B cell (primary cell): ENCODE results near the gene RFX2. TPM values are rescaled to one million over a fixed set of nuclear protein-coding genes. Genes with fewer than 3 reads are reported as not detected.

Source experiments
- ATAC-seq: fragments of 200-7000 bp; cut with Tn5 transposase; one replicate; pipeline ENCODE4 v1.10.0; 2021; ENCODE audit warnings: low read depth, mild to moderate bottlenecking, moderate number of reproducible peaks, moderate library complexity
- CTCF ChIA-PET: fragments of 350-600 bp; sonication (Branson Sonifier 250); formaldehyde crosslinking; loops from one replicate; lab custom pipeline; 2021; ENCODE audit warnings: antibody characterized with exemption, inconsistent platforms; lab: Charles Lee
- POLR2A ChIA-PET: fragments of 350-600 bp; sonication (Branson Sonifier 250); formaldehyde crosslinking; loops from one replicate; lab custom pipeline; 2021; ENCODE audit warnings: antibody characterized with exemption; lab: Charles Lee
- DNase-seq: peaks from one replicate; pipeline ENCODE4 v3.0.0; 2013
- H2AFZ ChIP-seq: 2 replicates; pipeline ENCODE4 v1.6.1; 2012; ENCODE audit warnings: mild to moderate bottlenecking, low read depth, low read length; ENCODE audit not compliant: insufficient read depth, poor library complexity, severe bottlenecking
- H3K27ac ChIP-seq, 2 donors: 1 replicate in 1 of 2; 2 replicates in 1 of 2; pipeline ENCODE4 v1.5.1; 2012 to 2013; ENCODE audit warnings: low read length in 2 of 2, mild to moderate bottlenecking in 2 of 2, moderate library complexity in 1 of 2
- H3K27me3 ChIP-seq, 4 experiments: fragments of 200-600 bp in 1 of 4; sonication (generic) in 1 of 4; replicated peaks in 1 of 4; 1 replicate in 2 of 4; 2 replicates in 2 of 4; pipeline versions ENCODE4 v1.6.1 to v1.7.0; 2013 to 2016; ENCODE audit warnings: low read length in 3 of 4, mild to moderate bottlenecking in 2 of 4, mixed read lengths in 1 of 4, moderate library complexity in 1 of 4; ENCODE audit not compliant: insufficient read depth in 4 of 4, control insufficient read depth in 3 of 4; ENCODE audit errors: control extremely low read depth in 1 of 4
- H3K36me3 ChIP-seq, 2 experiments: replicated peaks in 1 of 2; 1 replicate in 1 of 2; 2 replicates in 1 of 2; pipeline versions ENCODE4 v1.6.1 to v1.7.1; 2013; ENCODE audit warnings: low read length in 1 of 2; ENCODE audit not compliant: insufficient read depth in 2 of 2, control insufficient read depth in 1 of 2; ENCODE audit errors: control extremely low read depth in 1 of 2, extremely low read depth in 1 of 2
- H3K4me1 ChIP-seq, 2 donors: fragments of 200-600 bp in 1 of 2; sonication (generic) in 1 of 2; 1 replicate in 1 of 2; 2 replicates in 1 of 2; pipeline versions ENCODE4 v1.5.1 to v1.6.1; 2013 to 2017; ENCODE audit warnings: low read length in 2 of 2; ENCODE audit not compliant: control insufficient read depth in 2 of 2, insufficient read depth in 2 of 2
- H3K4me2 ChIP-seq: replicated peaks from 2 replicates; pipeline ENCODE3; 2012; ENCODE audit warnings: mild to moderate bottlenecking, low read depth, low read length; ENCODE audit not compliant: poor library complexity, severe bottlenecking
- H3K4me3 ChIP-seq, 5 experiments: fragments of 200-600 bp in 1 of 5; sonication (generic) in 1 of 5; 1 replicate in 3 of 5; 2 replicates in 2 of 5; pipeline versions ENCODE4 v1.5.1 to v1.7.0; 2011 to 2016; ENCODE audit warnings: low read length in 4 of 5, mild to moderate bottlenecking in 4 of 5, low read depth in 2 of 5, control low read depth in 1 of 5, moderate library complexity in 1 of 5; ENCODE audit not compliant: insufficient read depth in 1 of 5; ENCODE audit errors: control extremely low read depth in 1 of 5, extremely low read depth in 1 of 5
- H3K79me2 ChIP-seq: fragments of 200-600 bp; sonication (generic); one replicate; pipeline ENCODE4 v1.6.0; 2016; ENCODE audit warnings: low read length; ENCODE audit not compliant: control insufficient read depth, insufficient read depth
- H3K9ac ChIP-seq: fragments of 200-600 bp; sonication (generic); 2 replicates; pipeline ENCODE4 v1.6.1; 2017; ENCODE audit warnings: mild to moderate bottlenecking, low read length, moderate library complexity
- H3K9me3 ChIP-seq, 3 donors: one replicate each; pipeline versions ENCODE4 v1.6.1 to v1.7.1; 2013; ENCODE audit warnings: low read length in 2 of 3; ENCODE audit not compliant: control insufficient read depth in 2 of 3, insufficient read depth in 1 of 3; ENCODE audit errors: control extremely low read depth in 1 of 3
- H4K20me1 ChIP-seq: 2 replicates; pipeline ENCODE4 v1.6.0; 2012; ENCODE audit warnings: mild to moderate bottlenecking, low read length; ENCODE audit not compliant: insufficient read depth, control insufficient read depth, poor library complexity, severe bottlenecking
- H3K27ac Mint-ChIP-seq: one replicate; pipeline ENCODE4 v1.8.0; 2021; ENCODE audit warnings: mixed read lengths
- H3K27me3 Mint-ChIP-seq: one replicate; pipeline ENCODE4 v1.8.0; 2021; ENCODE audit warnings: mixed read lengths
- H3K4me1 Mint-ChIP-seq: one replicate; pipeline ENCODE4 v1.8.0; 2021; ENCODE audit warnings: mixed read lengths
- H3K4me3 Mint-ChIP-seq: one replicate; pipeline ENCODE4 v1.8.0; 2021; ENCODE audit warnings: mixed read lengths
- H3K9me3 Mint-ChIP-seq: one replicate; pipeline ENCODE4 v1.8.0; 2022; ENCODE audit warnings: mixed read lengths; ENCODE audit not compliant: insufficient read depth
- CTCF ChIP-seq: fragments of 200-600 bp; IDR thresholded peaks from one replicate; pipeline ENCODE4 v1.8.0; 2022; ENCODE audit warnings: antibody characterized with exemption, mild to moderate bottlenecking
- EZH2 ChIP-seq: IDR thresholded peaks from 2 replicates; pipeline ENCODE4 v1.6.1; 2012; ENCODE audit warnings: borderline replicate concordance, low read depth, mild to moderate bottlenecking, moderate library complexity, low read length; ENCODE audit not compliant: insufficient read depth, poor library complexity, severe bottlenecking
- WGBS: methylation state at CpG from one replicate; pipeline ENCODE4 v1.1.5; 2013; ENCODE audit warnings: missing lambda C conversion rate; ENCODE audit not compliant: insufficient coverage; 5-methylcytosine and 5-hydroxymethylcytosine counted together
- intact Hi-C: fragments of 100-400 bp; cut with micrococcal nuclease; formaldehyde crosslinking; loops from one replicate; pipeline ENCODE4 v1.10.0; 2022
- polyA plus RNA-seq: library from polyadenylated mRNA; depleted of rRNA; stranded (reverse); fragments of >200 nt; gene quantifications from 2 replicates; pipeline ENCODE4 v1.2.3, GENCODE V29; 2012
- total RNA-seq, 2 donors: library from RNA; stranded (reverse); fragments of 120-200 nt in 1 of 2; gene quantifications; 1 replicate in 1 of 2; 2 replicates in 1 of 2; pipeline versions ENCODE4 v1.2.3 to v1.2.4, GENCODE V29; 2013 to 2022

The RFX2 gene
- total and polyA plus RNA-seq, 2 donors (not counting 1 experiment from before 2014, with no cell fraction given), result 7.1 to 8.6 TPM

GRCh38 chr19:6092329-6093286, 17.7 kb downstream of the RFX2 start:
- WGBS, result 84% methylated on average over 40 of the region's 40 CpGs
- DNase-seq (no peak), ATAC-seq (no peak)
- H3K79me2 ChIP-seq, result no peaks in the 10 kb centered on the region
- no peak overlapping the region for H2AFZ ChIP-seq
- H3K4me2 ChIP-seq, result no peak overlapping the region
- H3K4me1 ChIP-seq, result peaks cover 11% of the 10 kb centered on the region in 2 donors
- intact Hi-C loops, result no loop called here
- H3K9ac ChIP-seq, result no peak overlapping the region
- no peak overlapping the region for H3K27ac Mint-ChIP-seq
- no peaks in the 10 kb centered on the region for H3K27me3 Mint-ChIP-seq
- H3K27me3 ChIP-seq, result no peaks in the 10 kb centered on the region
- TF ChIP-seq CTCF (no peak), EZH2 (no peak)
- H3K9me3 Mint-ChIP-seq, result no peaks in the 10 kb centered on the region
- H3K9me3 ChIP-seq, result no peaks in the 10 kb centered on the region
- H3K4me3 Mint-ChIP-seq, result no peak overlapping the region
- ChIA-PET POLR2A (interaction anchor here (0.7 kb wide), 1 partner anchor 63 kb away, joined by 11 read pairs; no protein-coding TSS in a partner anchor), CTCF (interaction anchor here (0.5 kb wide), 1 partner anchor 25 kb away, joined by 6 read pairs; no protein-coding TSS in a partner anchor)
- no peak overlapping the region for H3K27ac ChIP-seq
- H3K4me1 Mint-ChIP-seq, result peaks cover 9% of the 10 kb centered on the region
- H3K36me3 ChIP-seq, result no peaks in the 10 kb centered on the region
- H4K20me1 ChIP-seq, result no peaks in the 10 kb centered on the region
- H3K4me3 ChIP-seq, result no peak overlapping the region
